GM19023 (cell line): ENCODE data around the gene GOLPH3L.
"Not testable (repeated sequence)": the region's sequence is repeated elsewhere in the genome, so short reads cannot be mapped to it uniquely, and the experiment has no call there.

ENCODE experiments used
- ATAC-seq: cut with Tn5 transposase; IDR thresholded peaks from one replicate; pipeline ENCODE4 v1.9.1; 2021; ENCODE audit warnings: mild to moderate bottlenecking, moderate library complexity; ENCODE audit not compliant: unreplicated experiment

The GOLPH3L gene

DNA sequence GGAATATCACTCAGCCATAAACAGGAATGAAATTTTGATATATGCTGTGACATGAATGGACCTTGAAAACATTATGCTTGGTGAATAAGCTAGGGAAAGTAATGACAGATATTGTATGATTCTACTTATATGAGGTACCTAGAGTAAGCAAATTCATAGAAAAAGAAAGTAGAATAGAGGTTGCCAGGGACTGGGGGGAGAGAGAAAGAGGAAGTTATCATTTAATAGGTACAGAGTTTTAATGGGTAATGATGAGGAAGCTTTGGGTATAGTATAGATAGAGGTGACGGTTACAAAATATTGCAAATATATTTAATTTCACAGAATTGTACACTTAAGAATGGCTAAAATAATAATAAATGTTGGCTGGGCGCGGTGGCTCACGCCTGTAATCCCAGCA, 36.4 kb downstream of the GOLPH3L start:
- ATAC-seq: no peak

GRCh38 chr1:150657064-150657463, 39.9 kb downstream of the GOLPH3L start:
- ATAC-seq: not testable (repeated sequence)

GRCh38 chr1:150654635-150655034, 42.3 kb downstream of the GOLPH3L start:
- not testable (repeated sequence) for ATAC-seq

DNA sequence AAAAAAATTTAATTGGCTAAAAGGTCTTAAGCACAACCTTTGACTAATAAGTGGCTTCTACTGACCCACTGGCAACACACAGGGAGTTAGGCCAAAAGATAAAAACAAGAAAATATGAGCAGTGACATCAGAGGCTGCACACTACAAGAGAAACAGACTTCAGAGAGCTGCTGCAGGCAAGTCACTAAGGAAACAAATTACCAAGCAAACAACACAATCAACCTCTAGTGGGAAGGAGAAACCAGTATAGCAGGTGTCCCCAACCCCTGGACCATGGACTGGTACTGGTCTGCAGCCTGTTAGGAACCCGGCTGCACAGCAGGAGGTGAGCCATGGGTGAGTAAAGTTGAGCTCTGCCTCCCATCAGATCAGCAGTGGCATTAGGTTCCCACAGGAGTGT, 46.8 kb downstream of the GOLPH3L start:
- no peak for ATAC-seq

GRCh38 chr1:150649441-150650075, 47.4 kb downstream of the GOLPH3L start:
- no peak for ATAC-seq

GRCh38 chr1:150642296-150642695, 54.7 kb downstream of the GOLPH3L start:
- no peak for ATAC-seq

- ATAC-seq: not testable (repeated sequence)
Measured at GRCh38 chr1:150641126-150641815, 55.7 kb downstream of the GOLPH3L start.

- ATAC-seq: not testable (repeated sequence)
Measured at GRCh38 chr1:150638430-150638829, 58.5 kb downstream of the GOLPH3L start.

- not testable (repeated sequence) for ATAC-seq
Measured at GRCh38 chr1:150634839-150635622, 61.9 kb downstream of the GOLPH3L start.

DNA sequence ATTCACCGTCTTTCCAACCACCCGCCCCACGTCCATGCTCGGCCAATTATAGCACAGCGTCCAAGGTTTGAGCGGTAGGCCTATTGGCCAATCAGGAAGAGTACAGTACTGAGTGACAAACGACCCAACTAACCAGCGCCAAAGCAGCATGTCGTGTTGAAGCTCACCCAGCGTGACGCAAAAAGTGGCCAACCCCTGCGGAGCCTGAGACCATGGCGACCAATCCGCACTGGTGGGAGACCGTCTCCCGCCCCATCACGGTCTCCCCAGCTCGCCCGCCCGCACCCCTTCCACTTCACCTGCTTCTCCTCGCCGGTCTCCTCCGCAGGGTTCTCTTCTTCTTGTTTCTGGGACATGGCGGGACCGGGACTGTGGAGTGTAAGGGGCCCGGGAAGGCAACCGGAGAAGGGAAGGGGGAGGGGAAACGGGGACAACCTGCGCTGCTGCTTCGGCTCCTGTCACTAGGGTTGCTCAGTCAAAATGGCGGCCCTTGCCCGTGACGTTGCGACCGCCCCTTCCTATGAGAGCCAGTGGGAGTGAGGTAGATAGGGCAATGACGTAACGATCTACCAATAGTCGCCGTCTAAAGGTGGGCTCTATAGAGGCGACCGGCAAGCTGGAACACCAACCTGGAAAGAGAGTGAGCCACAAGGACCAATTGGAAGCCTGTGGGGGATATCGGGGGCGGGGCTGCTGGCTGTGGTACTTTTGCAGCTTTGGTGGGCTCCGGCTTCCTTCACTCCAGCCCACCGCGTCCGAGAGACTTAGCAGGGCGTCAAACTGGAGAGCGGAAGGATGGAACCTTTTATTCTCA, 67.6 kb downstream of the GOLPH3L start, which contains the start of gene ENSA:
ENSA (minus strand) TSS at position 498 of the 814 bp plus-strand sequence; CDS start at position 356, 142 bp downstream.
- peak; percentile 90 for ATAC-seq

DNA sequence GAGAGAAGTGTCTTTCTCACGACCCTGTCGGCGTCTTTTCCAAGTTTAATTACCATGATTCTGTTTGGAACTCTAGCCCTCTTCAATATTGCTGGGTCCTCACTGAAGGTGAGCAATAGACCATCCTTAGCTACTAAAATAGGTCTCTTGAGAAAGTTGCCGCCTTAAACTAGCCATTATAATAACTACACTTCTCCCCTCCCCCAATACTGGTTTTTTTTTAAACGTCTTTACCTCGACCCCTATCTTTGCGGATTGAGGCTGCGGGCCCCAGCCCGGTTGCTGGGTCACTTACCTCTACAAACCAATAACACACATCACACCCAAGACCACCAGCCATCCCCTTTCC, 68.2 kb downstream of the GOLPH3L start:
- no peak for ATAC-seq

- ATAC-seq: no peak
Measured at GRCh38 chr1:150627826-150628410, 69.0 kb downstream of the GOLPH3L start.

DNA sequence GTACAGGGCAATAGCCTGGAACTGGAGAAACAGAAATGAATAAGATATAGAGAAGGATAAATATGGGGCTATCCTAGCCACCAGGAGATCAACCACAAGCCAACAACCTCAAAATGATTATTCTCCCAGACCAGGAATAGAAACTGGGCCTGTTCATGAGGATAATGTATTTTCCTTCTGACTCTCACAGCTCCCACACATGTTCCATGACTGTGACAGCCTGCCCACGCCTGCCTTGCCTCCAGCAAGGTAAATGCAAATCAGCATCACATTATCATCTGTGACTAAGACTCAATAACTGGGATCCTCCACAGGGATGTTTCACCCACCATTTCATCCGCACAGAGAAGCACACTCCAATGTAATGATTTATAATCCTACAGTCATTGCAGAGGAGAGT, 70.8 kb downstream of the GOLPH3L start:
- ATAC-seq: no peak

GRCh38 chr1:150624546-150624945, 72.4 kb downstream of the GOLPH3L start:
- ATAC-seq: not testable (repeated sequence)

- not testable (repeated sequence) for ATAC-seq
Measured at GRCh38 chr1:150624134-150624533, 72.8 kb downstream of the GOLPH3L start.

DNA sequence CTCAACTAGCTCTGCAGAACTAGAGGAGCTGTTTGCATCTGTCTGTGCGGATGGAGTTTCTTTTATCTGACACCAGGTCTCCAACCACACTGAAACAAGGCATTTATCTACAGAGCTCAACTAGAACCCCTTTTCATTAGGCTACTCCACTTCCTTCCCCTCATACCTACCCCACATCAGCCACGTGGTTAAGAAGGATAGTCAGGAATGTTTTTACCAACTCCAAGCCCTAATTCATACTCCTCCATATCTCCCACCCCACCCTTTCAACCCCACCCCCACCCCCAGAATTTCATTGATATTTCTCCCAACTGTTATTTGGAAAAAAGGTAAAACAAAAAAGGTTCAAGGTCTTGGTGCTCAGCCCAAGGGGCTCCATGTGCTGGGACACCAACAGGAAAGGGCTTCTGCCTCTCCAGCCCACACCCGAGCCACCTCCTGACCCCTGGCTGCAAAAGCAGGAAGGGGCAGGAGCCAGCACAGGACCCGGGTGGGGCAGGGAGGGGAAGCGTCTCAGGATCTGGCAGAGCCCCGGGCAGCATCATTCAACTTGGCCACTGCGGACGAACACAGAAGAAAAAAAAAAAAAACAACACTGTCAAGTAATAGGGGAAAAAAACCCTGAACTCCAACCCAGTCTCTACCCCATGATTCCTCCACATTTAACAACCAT, 74.5 kb downstream of the GOLPH3L start:
- no peak for ATAC-seq

DNA sequence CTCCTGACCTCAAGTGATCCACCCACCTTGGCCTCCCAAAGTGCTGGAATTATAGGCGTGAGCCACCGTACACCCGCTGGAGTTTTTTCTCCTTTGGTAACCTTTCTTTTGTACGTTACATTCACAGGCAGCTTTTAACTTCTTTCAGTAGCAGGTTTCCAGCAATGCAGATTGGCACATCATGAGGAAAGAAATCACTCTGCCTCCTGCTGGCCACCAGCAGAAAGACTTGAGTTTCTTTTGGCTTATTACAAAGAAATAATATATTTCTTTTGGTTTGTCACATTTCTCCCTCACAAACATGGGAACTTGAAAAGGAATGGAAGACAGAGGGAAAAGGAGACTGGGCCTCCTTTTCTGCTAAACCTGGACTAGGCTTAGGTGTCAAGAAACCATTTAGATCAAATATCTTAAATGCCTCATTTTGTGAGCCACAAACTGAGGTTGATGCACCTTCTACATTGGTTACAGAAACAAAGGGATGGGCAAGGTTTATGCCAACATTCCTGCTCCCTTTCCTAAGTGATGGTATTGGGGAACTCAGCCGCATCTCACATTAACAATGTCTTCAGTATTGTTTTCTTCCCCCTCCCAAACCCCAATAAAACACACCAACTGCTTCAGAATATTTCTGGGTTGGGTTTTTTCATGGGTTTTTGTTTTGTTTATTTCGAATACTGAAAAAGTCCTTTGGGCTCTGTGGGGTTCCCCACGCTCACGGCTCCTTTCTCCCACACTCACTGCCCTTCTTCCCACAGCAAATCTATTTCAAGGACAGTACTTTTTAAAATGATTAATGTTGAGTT, 75.3 kb downstream of the GOLPH3L start:
- no peak for ATAC-seq

- no peak for ATAC-seq
Measured at GRCh38 chr1:150620919-150621318, 76.0 kb downstream of the GOLPH3L start.
